B cell (primary cell): ENCODE results near the gene TICAM1. TPM values are rescaled to one million over a fixed set of nuclear protein-coding genes. Genes with fewer than 3 reads are reported as not detected.
"Not testable (repeated sequence)": the region's sequence is repeated elsewhere in the genome, so short reads cannot be mapped to it uniquely, and the experiment has no call there.

ENCODE experiments used
- ATAC-seq: fragments of 200-7000 bp; cut with Tn5 transposase; one replicate; pipeline ENCODE4 v1.10.0; 2021; ENCODE audit warnings: low read depth, mild to moderate bottlenecking, moderate number of reproducible peaks, moderate library complexity
- CTCF ChIA-PET: fragments of 350-600 bp; sonication (Branson Sonifier 250); formaldehyde crosslinking; loops from one replicate; lab custom pipeline; 2021; ENCODE audit warnings: antibody characterized with exemption, inconsistent platforms; lab: Charles Lee
- POLR2A ChIA-PET: fragments of 350-600 bp; sonication (Branson Sonifier 250); formaldehyde crosslinking; loops from one replicate; lab custom pipeline; 2021; ENCODE audit warnings: antibody characterized with exemption; lab: Charles Lee
- DNase-seq: peaks from one replicate; pipeline ENCODE4 v3.0.0; 2013
- H2AFZ ChIP-seq: 2 replicates; pipeline ENCODE4 v1.6.1; 2012; ENCODE audit warnings: mild to moderate bottlenecking, low read depth, low read length; ENCODE audit not compliant: insufficient read depth, poor library complexity, severe bottlenecking
- H3K27ac ChIP-seq, 2 donors: 1 replicate in 1 of 2; 2 replicates in 1 of 2; pipeline ENCODE4 v1.5.1; 2012 to 2013; ENCODE audit warnings: low read length in 2 of 2, mild to moderate bottlenecking in 2 of 2, moderate library complexity in 1 of 2
- H3K27me3 ChIP-seq, 4 experiments: fragments of 200-600 bp in 1 of 4; sonication (generic) in 1 of 4; replicated peaks in 1 of 4; 1 replicate in 2 of 4; 2 replicates in 2 of 4; pipeline versions ENCODE4 v1.6.1 to v1.7.0; 2013 to 2016; ENCODE audit warnings: low read length in 3 of 4, mild to moderate bottlenecking in 2 of 4, mixed read lengths in 1 of 4, moderate library complexity in 1 of 4; ENCODE audit not compliant: insufficient read depth in 4 of 4, control insufficient read depth in 3 of 4; ENCODE audit errors: control extremely low read depth in 1 of 4
- H3K36me3 ChIP-seq, 2 experiments: replicated peaks in 1 of 2; 1 replicate in 1 of 2; 2 replicates in 1 of 2; pipeline versions ENCODE4 v1.6.1 to v1.7.1; 2013; ENCODE audit warnings: low read length in 1 of 2; ENCODE audit not compliant: insufficient read depth in 2 of 2, control insufficient read depth in 1 of 2; ENCODE audit errors: control extremely low read depth in 1 of 2, extremely low read depth in 1 of 2
- H3K4me1 ChIP-seq, 2 donors: fragments of 200-600 bp in 1 of 2; sonication (generic) in 1 of 2; 1 replicate in 1 of 2; 2 replicates in 1 of 2; pipeline versions ENCODE4 v1.5.1 to v1.6.1; 2013 to 2017; ENCODE audit warnings: low read length in 2 of 2; ENCODE audit not compliant: control insufficient read depth in 2 of 2, insufficient read depth in 2 of 2
- H3K4me2 ChIP-seq: replicated peaks from 2 replicates; pipeline ENCODE3; 2012; ENCODE audit warnings: mild to moderate bottlenecking, low read depth, low read length; ENCODE audit not compliant: poor library complexity, severe bottlenecking
- H3K4me3 ChIP-seq, 5 experiments: fragments of 200-600 bp in 1 of 5; sonication (generic) in 1 of 5; 1 replicate in 3 of 5; 2 replicates in 2 of 5; pipeline versions ENCODE4 v1.5.1 to v1.7.0; 2011 to 2016; ENCODE audit warnings: low read length in 4 of 5, mild to moderate bottlenecking in 4 of 5, low read depth in 2 of 5, control low read depth in 1 of 5, moderate library complexity in 1 of 5; ENCODE audit not compliant: insufficient read depth in 1 of 5; ENCODE audit errors: control extremely low read depth in 1 of 5, extremely low read depth in 1 of 5
- H3K79me2 ChIP-seq: fragments of 200-600 bp; sonication (generic); one replicate; pipeline ENCODE4 v1.6.0; 2016; ENCODE audit warnings: low read length; ENCODE audit not compliant: control insufficient read depth, insufficient read depth
- H3K9ac ChIP-seq: fragments of 200-600 bp; sonication (generic); 2 replicates; pipeline ENCODE4 v1.6.1; 2017; ENCODE audit warnings: mild to moderate bottlenecking, low read length, moderate library complexity
- H3K9me3 ChIP-seq, 3 donors: one replicate each; pipeline versions ENCODE4 v1.6.1 to v1.7.1; 2013; ENCODE audit warnings: low read length in 2 of 3; ENCODE audit not compliant: control insufficient read depth in 2 of 3, insufficient read depth in 1 of 3; ENCODE audit errors: control extremely low read depth in 1 of 3
- H4K20me1 ChIP-seq: 2 replicates; pipeline ENCODE4 v1.6.0; 2012; ENCODE audit warnings: mild to moderate bottlenecking, low read length; ENCODE audit not compliant: insufficient read depth, control insufficient read depth, poor library complexity, severe bottlenecking
- H3K27ac Mint-ChIP-seq: one replicate; pipeline ENCODE4 v1.8.0; 2021; ENCODE audit warnings: mixed read lengths
- H3K27me3 Mint-ChIP-seq: one replicate; pipeline ENCODE4 v1.8.0; 2021; ENCODE audit warnings: mixed read lengths
- H3K4me1 Mint-ChIP-seq: one replicate; pipeline ENCODE4 v1.8.0; 2021; ENCODE audit warnings: mixed read lengths
- H3K4me3 Mint-ChIP-seq: one replicate; pipeline ENCODE4 v1.8.0; 2021; ENCODE audit warnings: mixed read lengths
- H3K9me3 Mint-ChIP-seq: one replicate; pipeline ENCODE4 v1.8.0; 2022; ENCODE audit warnings: mixed read lengths; ENCODE audit not compliant: insufficient read depth
- CTCF ChIP-seq: fragments of 200-600 bp; IDR thresholded peaks from one replicate; pipeline ENCODE4 v1.8.0; 2022; ENCODE audit warnings: antibody characterized with exemption, mild to moderate bottlenecking
- EZH2 ChIP-seq: IDR thresholded peaks from 2 replicates; pipeline ENCODE4 v1.6.1; 2012; ENCODE audit warnings: borderline replicate concordance, low read depth, mild to moderate bottlenecking, moderate library complexity, low read length; ENCODE audit not compliant: insufficient read depth, poor library complexity, severe bottlenecking
- WGBS: methylation state at CpG from one replicate; pipeline ENCODE4 v1.1.5; 2013; ENCODE audit warnings: missing lambda C conversion rate; ENCODE audit not compliant: insufficient coverage; 5-methylcytosine and 5-hydroxymethylcytosine counted together
- intact Hi-C: fragments of 100-400 bp; cut with micrococcal nuclease; formaldehyde crosslinking; loops from one replicate; pipeline ENCODE4 v1.10.0; 2022
- polyA plus RNA-seq: library from polyadenylated mRNA; depleted of rRNA; stranded (reverse); fragments of >200 nt; gene quantifications from 2 replicates; pipeline ENCODE4 v1.2.3, GENCODE V29; 2012
- total RNA-seq, 2 donors: library from RNA; stranded (reverse); fragments of 120-200 nt in 1 of 2; gene quantifications; 1 replicate in 1 of 2; 2 replicates in 1 of 2; pipeline versions ENCODE4 v1.2.3 to v1.2.4, GENCODE V29; 2013 to 2022

Gene TICAM1
- total and polyA plus RNA-seq, 2 donors (not counting 1 experiment from before 2014, with no cell fraction given): 12.7 to 19.7 TPM

GRCh38 chr19:4849019-4849418, 17.5 kb upstream of the TICAM1 start:
- Histone ChIP-seq H2AFZ (no peak overlapping the region), H3K4me2 (peak overlapping the region; percentile 22), H3K27me3 (no peaks in the 10 kb centered on the region), H3K36me3 (peaks cover 1 to 20% of the 10 kb centered on the region in 2 experiments), H3K79me2 (peaks cover 9% of the 10 kb centered on the region), H3K27ac (no peak overlapping the region), H3K9ac (no peak overlapping the region), H3K4me3 (no peak overlapping the region), H3K9me3 (no peaks in the 10 kb centered on the region), H3K4me1 (peaks cover 0 to 13% of the 10 kb centered on the region in 2 donors), H4K20me1 (no peaks in the 10 kb centered on the region)
- WGBS: 64% methylated on average over 6 of the region's 7 CpGs
- Mint-ChIP-seq H3K27me3 (no peaks in the 10 kb centered on the region), H3K27ac (no peak overlapping the region), H3K4me3 (no peak overlapping the region), H3K9me3 (no peaks in the 10 kb centered on the region), H3K4me1 (peaks cover 9% of the 10 kb centered on the region)
- TF ChIP-seq EZH2 (no peak), CTCF (no peak)
- CTCF ChIA-PET: interaction anchor here (0.6 to 19.5 kb wide), 6 partner anchors 11 to 182 kb away, joined by 3 to 612 read pairs (median 4); partner anchors contain the start of gene TICAM1
- POLR2A ChIA-PET: interaction anchor here (1.2 kb wide), 1 partner anchor 39 kb away, joined by 3 read pairs; no protein-coding TSS in a partner anchor
- DNase-seq (no peak), ATAC-seq (no peak)
- intact Hi-C loops: no loop called here

- no peak overlapping the region for H2AFZ ChIP-seq
- H3K9me3 Mint-ChIP-seq: no peaks in the 10 kb centered on the region
- peaks cover 9% of the 10 kb centered on the region for H3K4me1 Mint-ChIP-seq
- no peak for DNase-seq
- no peaks in the 10 kb centered on the region for H3K27me3 ChIP-seq
- no peaks in the 10 kb centered on the region for H3K9me3 ChIP-seq
- H3K27ac Mint-ChIP-seq: no peak overlapping the region
- H3K36me3 ChIP-seq: peaks cover 1 to 19% of the 10 kb centered on the region in 2 experiments
- H3K9ac ChIP-seq: no peak overlapping the region
- H3K79me2 ChIP-seq: peaks cover 9% of the 10 kb centered on the region
- intact Hi-C loops: no loop called here
- H4K20me1 ChIP-seq: no peaks in the 10 kb centered on the region
- POLR2A ChIA-PET: no interaction called here
- no peak for TF ChIP-seq EZH2
- no peak for TF ChIP-seq CTCF
- 94% methylated on average over 20 of the region's 23 CpGs for WGBS
- ATAC-seq: no peak
- H3K4me1 ChIP-seq: peaks cover 0 to 13% of the 10 kb centered on the region in 2 donors
- CTCF ChIA-PET: interaction anchor here (0.6 to 19.5 kb wide), 5 partner anchors 9 to 665 kb away, joined by 3 to 612 read pairs (median 4); no protein-coding TSS in a partner anchor
- no peak overlapping the region for H3K4me3 ChIP-seq
- no peak overlapping the region for H3K27ac ChIP-seq
- no peak overlapping the region for H3K4me3 Mint-ChIP-seq
- H3K4me2 ChIP-seq: no peak overlapping the region
- H3K27me3 Mint-ChIP-seq: no peaks in the 10 kb centered on the region
Measured at GRCh38 chr19:4847190-4847973, 15.9 kb upstream of the TICAM1 start.

DNA sequence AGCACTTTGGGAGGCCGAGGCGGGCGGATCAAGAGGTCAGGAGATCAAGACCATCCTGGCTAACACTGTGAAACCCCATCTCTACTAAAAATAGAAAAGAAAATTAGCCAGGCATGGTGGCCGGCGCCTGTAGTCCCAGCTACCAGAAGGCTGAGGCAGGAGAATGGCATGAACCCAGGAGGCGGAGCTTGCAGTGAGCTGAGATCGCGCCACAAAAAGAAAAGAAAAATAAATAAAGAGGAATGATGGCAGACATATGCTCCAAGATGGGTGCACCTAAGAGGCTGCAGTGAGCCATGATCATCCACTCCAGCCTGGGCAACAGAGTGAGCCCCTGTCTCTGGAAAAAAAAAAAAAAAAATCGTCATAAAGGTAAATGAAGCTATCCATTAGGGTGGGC, 14.5 kb upstream of the TICAM1 start:
- ATAC-seq, H3K79me2 ChIP-seq, H3K9ac ChIP-seq, H3K27me3 ChIP-seq, H2AFZ ChIP-seq, intact Hi-C loops, H3K9me3 Mint-ChIP-seq, DNase-seq, H3K4me1 Mint-ChIP-seq, H3K27ac Mint-ChIP-seq, H3K27me3 Mint-ChIP-seq, H3K27ac ChIP-seq, H3K9me3 ChIP-seq, H3K4me3 ChIP-seq, H3K4me2 ChIP-seq, H3K4me3 Mint-ChIP-seq, H4K20me1 ChIP-seq: not testable (repeated sequence)
- ChIA-PET POLR2A (interaction anchor here (0.6 to 0.9 kb wide), 4 partner anchors 14 to 38 kb away, joined by 3 to 4 read pairs (median 4); partner anchors contain the start of gene PLIN3), CTCF (interaction anchor here (0.9 to 19.5 kb wide), 4 partner anchors 12 to 66 kb away, joined by 3 to 612 read pairs (median 4); no protein-coding TSS in a partner anchor)
- H3K4me1 ChIP-seq: peaks cover 0 to 13% of the 10 kb centered on the region in 2 donors
- 100% methylated on average over 3 of the region's 9 CpGs for WGBS
- peaks cover 1 to 19% of the 10 kb centered on the region in 2 experiments for H3K36me3 ChIP-seq
